Fibroblast of skin of left quadriceps (primary cell): ENCODE data around the gene IFNGR1.

Source experiments
- DNase-seq, 2 experiments: peaks; one replicate each; pipeline ENCODE4 v3.0.0-alpha.2; 2013; ENCODE audit warnings: low read depth in 2 of 2

The IFNGR1 gene

GRCh38 chr6:137175868-137176245 lies 43.3 kb downstream of the IFNGR1 start:
- no peak for DNase-seq

DNA sequence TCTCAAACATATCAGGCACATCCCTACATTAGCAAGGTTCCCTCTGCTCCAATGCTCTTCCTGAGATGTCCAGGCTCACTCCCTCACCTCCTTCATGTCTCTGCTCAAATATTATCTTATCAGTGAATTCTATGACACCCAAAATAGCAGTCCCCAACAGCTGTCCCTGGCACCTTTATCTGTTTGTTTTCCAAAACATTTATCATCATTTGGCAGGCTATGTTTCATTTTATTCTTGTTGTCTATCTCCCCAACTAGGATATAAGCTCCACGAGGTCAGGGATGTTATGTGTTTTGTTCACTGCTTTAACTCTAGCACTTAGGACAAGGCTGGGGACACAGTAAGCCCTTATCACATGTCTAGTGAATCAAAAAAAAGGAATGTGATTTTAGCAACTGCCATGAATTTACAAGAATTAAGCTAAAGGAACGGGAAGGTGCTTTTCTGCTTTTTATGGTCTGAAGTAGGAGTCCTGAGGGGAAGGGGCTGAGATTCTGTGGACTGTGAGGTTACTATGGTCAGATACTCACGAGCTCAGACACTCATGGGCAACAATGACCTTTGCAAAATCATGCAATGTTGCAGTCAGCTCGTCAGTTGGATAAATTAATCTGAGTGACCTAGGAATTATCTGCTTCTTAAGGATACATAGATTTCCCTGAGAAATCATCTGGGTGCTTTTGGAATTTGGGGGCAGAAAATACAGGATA lies 43.9 kb downstream of the IFNGR1 start:
- no peak for DNase-seq

DNA sequence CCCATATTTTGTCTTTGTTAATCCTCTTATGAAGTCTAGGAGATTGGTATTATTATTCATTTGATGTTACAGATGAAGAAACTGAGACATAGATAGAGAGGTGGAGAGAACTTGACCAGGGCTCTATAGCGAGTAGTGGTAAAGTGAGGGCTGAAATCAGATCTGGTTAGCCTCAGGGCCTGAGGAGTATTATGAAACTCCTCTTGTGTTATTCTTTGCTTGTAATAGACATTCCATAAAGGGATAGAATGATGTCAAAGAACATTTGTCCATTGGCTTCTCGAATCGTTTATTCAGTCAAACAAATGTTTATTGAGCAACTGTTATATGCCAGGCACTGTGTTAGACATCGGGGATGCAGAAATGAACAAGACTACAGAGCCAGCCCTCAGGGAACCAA lies 45.7 kb downstream of the IFNGR1 start, which contains the start of gene IL22RA2:
IL22RA2 (minus strand) TSS at position 144 of the 400 bp plus-strand sequence. CDS start 11,895 bp downstream, outside the sequence.
- DNase-seq: no peak

DNA sequence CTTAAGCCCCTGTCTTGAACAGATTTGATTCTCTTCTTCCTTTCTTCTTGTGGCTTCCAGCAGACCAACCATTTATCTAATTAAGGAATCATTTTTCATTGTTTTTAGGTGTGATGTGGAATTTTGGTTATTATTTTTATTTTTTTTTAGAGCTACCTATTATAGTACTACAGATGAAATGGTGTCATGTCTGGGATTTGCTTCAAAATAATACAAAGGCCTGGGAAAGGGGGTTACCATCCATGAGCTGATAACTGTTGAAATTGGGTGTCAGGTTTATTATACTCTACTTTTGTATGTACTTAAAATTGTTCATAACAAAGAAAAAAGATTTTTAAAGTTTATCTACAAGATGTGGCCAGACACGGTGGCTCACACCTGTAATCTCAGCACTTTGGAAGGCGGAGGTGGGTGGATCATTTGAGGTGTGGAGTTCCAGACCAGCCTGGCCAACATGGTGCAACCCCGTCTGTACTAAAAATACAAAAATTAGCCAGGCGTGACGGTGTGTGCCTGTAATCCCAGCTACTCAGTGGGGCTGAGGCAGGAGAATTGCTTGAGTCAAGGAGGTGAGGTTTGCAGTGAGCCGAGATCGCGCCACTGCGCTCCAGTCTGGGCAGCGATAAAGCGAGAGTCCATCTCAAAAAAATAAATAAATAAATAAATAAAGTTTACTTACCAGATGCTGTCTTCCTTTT lies 46.3 kb downstream of the IFNGR1 start:
- no peak for DNase-seq

DNA sequence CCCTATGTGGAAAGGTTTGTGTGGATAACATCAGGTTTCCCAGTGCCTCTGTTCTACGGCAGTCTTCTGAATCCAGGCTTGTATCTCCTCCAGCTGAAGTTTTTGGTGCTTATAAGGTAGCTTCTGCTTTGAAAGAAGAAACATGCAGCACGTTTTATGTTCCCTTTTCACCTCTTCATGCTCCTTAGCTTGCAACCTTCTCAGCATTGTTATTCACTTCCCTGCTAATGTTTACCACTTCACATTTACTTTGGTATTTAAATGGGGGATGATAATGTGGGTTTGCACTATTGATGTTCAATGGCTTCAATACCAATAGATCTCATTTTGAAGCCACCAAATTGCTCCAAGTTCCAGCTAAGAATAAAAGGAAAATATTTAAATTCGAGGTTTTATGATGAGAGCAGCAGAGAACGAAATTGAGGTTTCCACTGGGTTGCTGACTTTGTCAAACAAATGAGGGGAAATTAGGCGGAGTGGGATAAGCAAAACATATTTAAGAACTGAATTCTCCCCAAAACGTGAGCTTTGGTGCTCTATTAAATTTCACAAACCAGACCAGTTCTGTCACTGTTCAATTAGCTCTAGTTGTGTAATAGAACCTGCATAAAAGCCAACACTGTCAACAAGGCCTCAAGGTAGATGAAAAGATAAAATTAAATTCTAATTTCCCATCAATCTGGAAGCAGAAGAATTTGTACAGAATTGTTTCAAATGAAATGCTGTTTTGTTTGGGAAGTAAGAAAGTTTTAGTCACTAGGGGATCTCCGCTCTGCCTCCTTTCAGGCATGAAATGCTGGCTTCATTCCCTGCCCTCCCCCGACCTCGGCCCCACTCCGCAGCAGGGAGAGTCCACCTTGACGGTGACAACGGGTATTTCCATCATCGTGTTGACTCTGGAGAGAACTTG lies 47.1 kb downstream of the IFNGR1 start:
- DNase-seq: no peak

GRCh38 chr6:137171053-137171374 lies 48.2 kb downstream of the IFNGR1 start:
- DNase-seq: no peak

DNA sequence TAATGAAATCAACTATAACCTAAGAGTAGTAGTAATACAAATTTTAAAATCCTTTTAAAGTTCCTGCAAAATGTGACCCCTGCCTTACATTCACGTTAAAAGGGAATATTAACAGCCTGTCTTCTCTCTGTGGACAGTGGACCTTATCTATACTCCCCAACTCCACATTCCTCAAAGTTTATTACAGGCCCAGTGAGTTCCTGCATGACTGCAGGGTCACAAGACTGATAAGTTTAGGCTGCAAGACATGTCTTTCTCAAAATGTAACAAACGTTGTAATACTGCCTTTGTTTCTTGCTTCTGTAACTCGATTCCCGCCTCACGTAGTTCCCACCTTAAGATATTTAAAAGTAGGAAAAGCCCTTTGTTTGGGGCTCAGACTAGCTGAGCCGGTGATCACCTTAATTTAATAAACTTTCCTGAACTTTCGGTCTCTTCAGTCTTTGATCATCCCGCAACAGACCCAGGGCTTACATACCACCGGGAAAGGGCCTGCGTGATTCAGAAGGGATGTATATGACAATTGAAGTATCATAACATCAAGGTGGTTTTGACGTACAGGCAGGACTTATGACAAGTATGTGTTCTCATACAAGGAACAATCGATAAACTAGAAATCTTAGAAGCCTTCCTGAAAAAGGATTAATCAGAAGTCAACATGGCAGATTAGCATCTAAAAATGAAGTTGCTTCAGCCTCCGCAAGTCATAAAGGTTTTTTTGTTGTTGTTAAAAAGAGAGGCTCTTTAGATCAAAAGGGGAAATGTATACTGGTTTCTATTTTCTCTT lies 48.7 kb downstream of the IFNGR1 start:
- DNase-seq: no peak

- DNase-seq: no peak
These were observed 51.3 kb downstream of the IFNGR1 start for GRCh38 chr6:137167702-137168377.

DNA sequence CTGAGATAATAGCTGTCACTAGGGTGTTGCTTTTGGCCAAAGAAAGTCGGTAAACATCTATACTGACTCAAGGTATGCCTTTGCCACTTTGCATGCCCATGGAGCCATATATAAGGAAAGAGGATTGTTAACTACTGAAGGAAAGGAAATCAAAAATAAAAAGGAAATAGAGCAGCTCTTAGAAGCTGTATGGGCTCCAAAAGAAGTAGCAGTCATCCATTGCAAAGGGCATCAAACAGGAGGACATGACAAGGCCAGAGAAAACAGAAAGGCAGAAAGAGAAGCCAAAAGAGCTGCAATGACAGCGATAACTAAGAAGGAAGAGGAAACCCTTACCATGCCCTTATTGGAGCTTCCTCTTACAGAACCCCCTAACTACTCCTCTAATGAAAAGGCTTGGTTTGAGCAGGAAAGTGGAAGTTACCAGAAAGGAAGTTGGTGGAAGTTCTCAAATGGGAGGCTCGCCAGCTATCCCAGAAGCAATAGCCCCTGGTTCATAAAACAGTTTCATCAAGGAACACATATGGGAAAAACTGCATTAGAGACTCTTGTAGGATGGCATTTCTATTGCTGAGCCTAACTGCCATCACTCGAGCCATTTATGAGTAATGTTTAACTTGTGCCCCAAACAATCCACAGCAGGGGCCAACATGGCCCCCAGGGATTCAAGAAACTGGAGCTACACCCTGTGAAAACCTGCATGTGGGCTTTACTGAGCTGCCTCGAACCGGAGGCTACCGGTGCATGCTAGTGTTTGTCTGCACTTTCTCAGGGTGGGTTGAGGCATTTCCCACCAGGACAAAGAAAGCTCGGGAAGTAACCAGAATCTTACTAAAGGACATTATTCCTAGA lies 52.7 kb downstream of the IFNGR1 start:
- no peak for DNase-seq

- DNase-seq: no peak
These were observed 53.6 kb downstream of the IFNGR1 start for GRCh38 chr6:137165375-137166246.

DNA sequence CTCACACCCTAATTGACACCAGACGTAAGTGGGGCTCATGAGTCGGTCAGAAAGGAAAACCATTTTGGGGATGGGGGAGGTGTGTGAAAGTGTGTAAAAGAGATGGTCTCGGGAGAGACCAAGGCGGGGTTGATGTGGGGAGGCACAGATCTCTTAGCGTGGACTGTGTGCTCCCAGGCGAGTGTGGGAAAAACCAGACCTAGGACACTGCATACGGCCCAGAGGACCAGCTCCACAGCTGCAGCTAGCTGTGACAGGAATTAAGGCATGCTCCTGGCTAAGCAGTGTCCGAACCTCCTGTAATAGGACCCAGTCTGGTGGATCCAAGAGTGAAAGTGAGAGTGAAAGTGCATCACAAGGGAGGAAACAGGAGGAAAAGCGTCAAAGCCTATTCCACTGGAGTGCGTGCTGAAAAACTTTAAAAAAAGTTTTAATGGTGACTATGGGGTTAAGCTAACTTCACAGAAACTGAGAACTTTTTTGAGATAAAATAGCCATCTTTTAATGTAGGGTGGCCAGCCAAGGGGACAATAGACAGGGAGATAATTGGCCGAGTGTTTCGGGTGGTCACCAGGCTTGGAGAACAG lies 55.4 kb downstream of the IFNGR1 start:
- no peak for DNase-seq

GRCh38 chr6:137162692-137163306 lies 56.4 kb downstream of the IFNGR1 start:
- DNase-seq: no peak

DNA sequence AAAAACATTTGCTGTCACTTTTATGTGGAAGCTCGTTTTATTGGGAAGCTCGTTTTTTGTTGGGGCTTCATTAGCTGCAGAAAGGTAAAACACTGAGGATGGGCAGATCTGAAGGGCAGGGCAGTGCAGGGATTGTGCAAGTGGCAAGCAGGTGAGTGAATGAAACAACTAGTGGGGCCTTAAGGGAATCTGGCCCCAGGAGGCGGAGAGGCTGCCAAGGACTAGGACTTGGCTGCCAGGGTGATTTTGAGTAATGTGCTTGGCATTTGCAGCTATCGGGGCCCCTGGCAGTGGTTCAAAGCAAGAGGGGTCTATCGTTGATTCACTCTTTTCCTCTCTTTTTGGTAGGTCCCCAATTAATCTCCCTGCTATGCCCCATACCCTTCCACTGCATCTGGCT lies 57.2 kb downstream of the IFNGR1 start:
- DNase-seq: no peak

DNA sequence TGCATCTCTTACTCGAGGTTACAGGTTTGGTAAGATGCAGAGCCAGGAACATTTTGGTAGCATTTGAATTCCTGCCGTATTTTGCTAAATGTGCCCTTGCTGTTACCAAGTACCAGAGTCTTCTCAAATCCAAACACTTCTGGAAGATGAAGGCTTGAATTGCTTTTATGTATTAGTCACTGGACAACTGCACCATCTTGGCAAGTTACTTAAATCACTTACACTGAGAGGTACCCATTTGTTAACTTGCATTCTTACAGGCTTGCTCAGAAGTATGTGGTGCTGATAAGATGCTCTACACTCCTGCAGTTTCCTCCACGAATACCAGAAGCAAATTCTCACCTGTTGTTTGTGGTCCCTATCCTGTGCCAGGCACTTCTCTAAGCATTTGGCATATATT lies 58.4 kb downstream of the IFNGR1 start:
- DNase-seq: no peak

GRCh38 chr6:137159912-137160311 lies 59.3 kb downstream of the IFNGR1 start:
- no peak for DNase-seq

DNA sequence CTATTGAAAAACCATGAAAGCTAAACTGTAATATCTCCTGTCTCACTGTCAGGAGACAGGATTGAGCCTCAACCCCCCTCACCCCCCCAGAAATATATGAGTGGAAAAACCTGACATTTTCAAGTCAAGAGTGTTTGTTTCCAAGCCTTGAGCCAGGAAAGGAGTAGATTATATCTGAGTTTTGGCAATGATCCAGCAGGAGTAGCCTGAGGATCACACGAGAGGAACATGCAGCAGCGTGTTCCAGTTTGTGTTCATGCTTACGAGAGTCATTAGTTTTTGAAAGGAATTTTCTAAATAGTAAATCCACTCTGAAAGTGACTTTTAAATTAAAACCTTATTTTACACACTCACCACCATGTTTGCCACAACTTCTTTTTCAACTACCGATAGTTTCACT lies 61.6 kb downstream of the IFNGR1 start:
- DNase-seq: no peak

DNA sequence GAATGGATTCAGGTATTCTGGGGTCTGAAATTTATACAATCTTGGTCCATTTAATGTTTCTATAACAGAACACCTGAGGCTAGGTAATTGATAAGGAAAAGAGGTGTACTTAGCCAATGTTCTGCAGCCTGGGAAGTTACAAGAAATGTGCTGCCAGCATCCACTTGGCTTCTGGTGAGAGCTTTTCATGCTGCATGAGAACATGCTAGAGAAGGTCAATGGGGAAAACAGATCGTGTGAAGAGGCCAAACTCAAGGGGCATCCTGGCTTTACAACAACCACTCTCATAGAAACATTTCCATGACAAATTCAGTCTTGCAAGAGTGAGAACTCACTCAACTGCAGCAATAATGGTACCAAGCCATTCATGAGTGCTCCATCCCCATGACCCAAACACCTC lies 62.5 kb downstream of the IFNGR1 start:
- DNase-seq: no peak

- peak in 1 of 2 experiments; percentile 13 for DNase-seq
These were observed 63.4 kb downstream of the IFNGR1 start for GRCh38 chr6:137155830-137156229.
